Measurements from ENCODE around the gene PCSK5. TPM values are rescaled to one million over a fixed set of nuclear protein-coding genes. Genes with fewer than 3 reads are reported as not detected.

The PCSK5 gene
- total RNA-seq, 2 donors from 2014 or later, result 2.5 to 3.5 TPM

GRCh38 chr9:76115982-76116646 is 225.6 kb downstream of the PCSK5 start:
- no peak for DNase-seq
- H3K27me3 ChIP-seq (ENCODE audit: control insufficient read depth, insufficient read depth, low read length, poor library complexity, severe bottlenecking), result no peaks in the 10 kb centered on the region
- no peak overlapping the region for H3K4me3 Mint-ChIP-seq
- H3K9me3 Mint-ChIP-seq, result no peaks in the 10 kb centered on the region
- no peak overlapping the region for H3K27ac Mint-ChIP-seq
- H3K4me1 ChIP-seq (ENCODE audit: control insufficient read depth, insufficient read depth, low read length), result no peaks in the 10 kb centered on the region
- TF ChIP-seq CTCF (conservative IDR thresholded peaks at IDR 0.05), result no peak
- H3K36me3 Mint-ChIP-seq (ENCODE audit: low read depth), result no peaks in the 10 kb centered on the region
- H3K4me1 Mint-ChIP-seq, result peaks cover 7% of the 10 kb centered on the region
- H3K27ac ChIP-seq (ENCODE audit: low read depth, low read length), result no peak overlapping the region
- no peak overlapping the region for H3K4me3 ChIP-seq (ENCODE audit: low read length)
- H3K9ac ChIP-seq (ENCODE audit: extremely low read depth, low read length, poor library complexity, severe bottlenecking), result no peak overlapping the region
- WGBS, 2 experiments (ENCODE audit: insufficient coverage in 1 of 2, insufficient read length in 1 of 2), result 87 to 100% methylated on average over 2 of the region's 2 CpGs
- no peaks in the 10 kb centered on the region for H3K36me3 ChIP-seq (ENCODE audit: control insufficient read depth, insufficient read depth, low read length)
- no peaks in the 10 kb centered on the region for H3K27me3 Mint-ChIP-seq (ENCODE audit: insufficient read depth)
- no peaks in the 10 kb centered on the region for H3K9me3 ChIP-seq (ENCODE audit: control insufficient read depth, low read length)

- no peak for TF ChIP-seq CTCF (conservative IDR thresholded peaks at IDR 0.05)
Measured at GRCh38 chr9:76116913-76117312, 226.4 kb downstream of the PCSK5 start.

GRCh38 chr9:76127637-76128036 is 237.2 kb downstream of the PCSK5 start:
- H3K4me3 Mint-ChIP-seq, result no peak overlapping the region
- no peak overlapping the region for H3K27ac ChIP-seq (ENCODE audit: low read depth, low read length)

More at GRCh38 chr9:76116913-76117312, 226.4 kb downstream of the PCSK5 start:
- Histone ChIP-seq H3K4me3 (ENCODE audit: low read length) (no peak overlapping the region), H3K9me3 (ENCODE audit: control insufficient read depth, low read length) (no peaks in the 10 kb centered on the region), H3K4me1 (ENCODE audit: control insufficient read depth, insufficient read depth, low read length) (no peaks in the 10 kb centered on the region), H3K27ac (ENCODE audit: low read depth, low read length) (no peak overlapping the region), H3K36me3 (ENCODE audit: control insufficient read depth, insufficient read depth, low read length) (no peaks in the 10 kb centered on the region), H3K27me3 (ENCODE audit: control insufficient read depth, insufficient read depth, low read length, poor library complexity, severe bottlenecking) (no peaks in the 10 kb centered on the region), H3K9ac (ENCODE audit: extremely low read depth, low read length, poor library complexity, severe bottlenecking) (no peak overlapping the region)
- H3K4me3 Mint-ChIP-seq, result no peak overlapping the region
- no peak overlapping the region for H3K27ac Mint-ChIP-seq
- H3K36me3 Mint-ChIP-seq (ENCODE audit: low read depth), result no peaks in the 10 kb centered on the region
- H3K9me3 Mint-ChIP-seq, result no peaks in the 10 kb centered on the region
- H3K4me1 Mint-ChIP-seq, result peaks cover 7% of the 10 kb centered on the region
- no peaks in the 10 kb centered on the region for H3K27me3 Mint-ChIP-seq (ENCODE audit: insufficient read depth)
- WGBS, 2 experiments (ENCODE audit: insufficient coverage in 1 of 2, insufficient read length in 1 of 2), result 96 to 100% methylated on average over 1 to 3 of the region's 3 CpGs
- no peak for DNase-seq

More at GRCh38 chr9:76127637-76128036, 237.2 kb downstream of the PCSK5 start:
- no peaks in the 10 kb centered on the region for H3K36me3 ChIP-seq (ENCODE audit: control insufficient read depth, insufficient read depth, low read length)
- H3K27ac Mint-ChIP-seq, result no peak overlapping the region
- no peaks in the 10 kb centered on the region for H3K4me1 Mint-ChIP-seq
- TF ChIP-seq CTCF (conservative IDR thresholded peaks at IDR 0.05), result no peak
- no peaks in the 10 kb centered on the region for H3K27me3 Mint-ChIP-seq (ENCODE audit: insufficient read depth)
- H3K27me3 ChIP-seq (ENCODE audit: control insufficient read depth, insufficient read depth, low read length, poor library complexity, severe bottlenecking), result no peaks in the 10 kb centered on the region
- no peaks in the 10 kb centered on the region for H3K36me3 Mint-ChIP-seq (ENCODE audit: low read depth)
- WGBS, 2 experiments (ENCODE audit: insufficient coverage in 1 of 2, insufficient read length in 1 of 2), result 93 to 100% methylated on average over 4 to 5 of the region's 5 CpGs
- DNase-seq, result no peak
- H3K9ac ChIP-seq (ENCODE audit: extremely low read depth, low read length, poor library complexity, severe bottlenecking), result no peak overlapping the region
- no peaks in the 10 kb centered on the region for H3K9me3 ChIP-seq (ENCODE audit: control insufficient read depth, low read length)
- H3K4me3 ChIP-seq (ENCODE audit: low read length), result no peak overlapping the region
- no peaks in the 10 kb centered on the region for H3K4me1 ChIP-seq (ENCODE audit: control insufficient read depth, insufficient read depth, low read length)
- H3K9me3 Mint-ChIP-seq, result no peaks in the 10 kb centered on the region

All from endodermal cell (in vitro differentiated cells).